HG02885 (cell line): ENCODE measurements around the gene SCAF1.

Experiments used
- ATAC-seq: cut with Tn5 transposase; IDR thresholded peaks from one replicate; pipeline ENCODE4 v1.9.1; 2021; ENCODE audit warnings: mild to moderate bottlenecking; ENCODE audit not compliant: unreplicated experiment, poor library complexity

SCAF1 gene

DNA sequence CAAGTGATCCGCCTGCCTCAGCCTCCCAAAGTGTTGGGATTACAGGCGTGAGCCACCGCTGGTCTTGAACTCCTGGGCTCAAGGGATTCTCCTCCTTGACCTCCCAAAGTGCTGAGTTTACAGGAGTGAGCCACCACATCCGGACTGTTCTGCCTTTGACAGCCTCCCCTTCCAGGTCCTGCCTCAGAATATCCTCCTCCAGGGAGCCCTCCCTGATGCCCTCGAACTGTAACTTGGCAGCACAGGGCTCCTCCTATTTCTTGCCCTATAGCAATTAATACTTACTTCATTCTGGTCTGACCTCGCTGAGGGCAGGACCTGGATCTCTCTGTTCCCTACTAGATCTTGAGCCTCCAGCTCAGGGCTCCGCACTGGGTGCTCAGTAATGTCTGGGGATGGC, 54.9 kb downstream of the SCAF1 start:
- ATAC-seq, result no peak

DNA sequence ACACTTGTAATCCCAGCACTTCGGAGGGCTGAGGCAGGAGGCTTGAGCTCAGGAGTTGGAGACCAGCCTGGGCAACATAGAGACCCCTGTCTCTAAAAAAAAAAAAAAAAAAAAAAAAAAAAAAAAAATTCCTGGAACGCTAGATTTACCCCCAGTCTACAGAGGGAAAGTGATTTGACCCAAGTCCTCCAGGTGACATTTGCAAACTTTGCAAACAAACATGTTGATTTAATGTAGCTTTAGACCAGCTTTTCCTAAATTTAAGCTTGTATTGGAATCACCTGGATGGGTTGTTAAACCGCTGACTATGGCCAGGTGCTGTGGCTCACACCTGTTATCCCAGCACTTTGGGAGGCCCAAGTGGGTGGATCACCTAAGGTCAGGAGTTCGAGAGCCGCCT, 57.4 kb downstream of the SCAF1 start:
- ATAC-seq, result no peak

DNA sequence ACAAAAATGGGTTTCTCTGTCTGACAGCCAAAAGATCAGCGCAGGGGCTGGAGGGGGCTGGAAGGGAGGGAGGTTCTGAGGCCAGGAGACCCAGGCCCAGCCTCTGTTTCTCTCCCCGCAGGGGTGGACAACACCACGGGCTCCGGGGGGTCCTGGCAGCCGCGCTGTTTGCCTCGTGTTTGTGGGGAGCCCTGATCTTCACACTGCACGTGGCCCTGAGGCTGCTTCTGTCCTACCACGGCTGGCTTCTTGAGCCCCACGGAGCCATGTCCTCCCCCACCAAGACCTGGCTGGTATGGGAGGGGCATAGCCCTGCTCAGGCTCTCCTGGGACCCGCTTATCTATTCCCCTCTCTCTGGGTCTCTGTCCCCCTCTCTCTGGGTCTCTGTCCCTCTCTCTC, 58.6 kb downstream of the SCAF1 start:
- no peak for ATAC-seq

DNA sequence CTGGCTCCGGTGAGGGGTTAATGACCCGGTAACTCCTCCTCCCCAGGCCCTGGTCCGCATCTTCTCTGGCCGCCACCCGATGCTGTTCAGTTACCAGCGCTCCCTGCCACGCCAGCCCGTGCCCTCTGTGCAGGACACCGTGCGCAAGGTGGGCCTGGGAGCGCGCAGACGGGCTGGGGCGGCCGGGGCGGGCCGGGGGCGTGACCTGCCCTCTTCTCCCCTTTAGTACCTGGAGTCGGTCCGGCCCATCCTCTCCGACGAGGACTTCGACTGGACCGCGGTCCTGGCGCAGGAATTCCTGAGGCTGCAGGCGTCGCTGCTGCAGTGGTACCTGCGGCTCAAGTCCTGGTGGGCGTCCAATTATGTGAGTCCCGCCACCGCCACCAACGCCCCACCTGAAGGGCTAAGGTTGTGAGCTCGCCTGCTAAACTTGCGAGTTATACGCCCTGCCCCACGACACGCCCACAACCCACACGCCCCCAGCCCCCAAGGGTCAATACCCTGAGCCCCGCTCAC, 59.3 kb downstream of the SCAF1 start:
- no peak for ATAC-seq

- ATAC-seq, result no peak
Measured at GRCh38 chr19:49704888-49705642, 63.1 kb downstream of the SCAF1 start.

- ATAC-seq, result no peak
Measured at GRCh38 chr19:49705919-49706318, 63.9 kb downstream of the SCAF1 start.
